NCI-H1417 treated with DMSO at 0.1 percent for 48 hours (cell line): ENCODE data around the gene ABLIM3.
"Not testable (repeated sequence)": the region's sequence is repeated elsewhere in the genome, so short reads cannot be mapped to it uniquely, and the experiment has no call there.

Experiments
- DNase-seq: peaks from one replicate; lab custom pipeline; 2025; lab: John Stamatoyannopoulos, UW

ABLIM3 gene

GRCh38 chr5:149157330-149157729, 16.0 kb downstream of the ABLIM3 start:
- no peak for DNase-seq

GRCh38 chr5:149160291-149160787, 19.0 kb downstream of the ABLIM3 start:
- no peak for DNase-seq

- no peak for DNase-seq
Observed at GRCh38 chr5:149161026-149161687, 19.9 kb downstream of the ABLIM3 start.

GRCh38 chr5:149161850-149162249, 20.6 kb downstream of the ABLIM3 start:
- DNase-seq: no peak

GRCh38 chr5:149162401-149163084, 21.2 kb downstream of the ABLIM3 start:
- DNase-seq: no peak

GRCh38 chr5:149164731-149165130, 23.4 kb downstream of the ABLIM3 start:
- DNase-seq: no peak

GRCh38 chr5:149166128-149166527, 24.8 kb downstream of the ABLIM3 start:
- no peak for DNase-seq

GRCh38 chr5:149166591-149167100, 25.4 kb downstream of the ABLIM3 start:
- DNase-seq: no peak

- no peak for DNase-seq
Observed at GRCh38 chr5:149168276-149168906, 27.1 kb downstream of the ABLIM3 start.

GRCh38 chr5:149170299-149170698, 29.0 kb downstream of the ABLIM3 start:
- DNase-seq: no peak

GRCh38 chr5:149172261-149172660, 31.0 kb downstream of the ABLIM3 start:
- no peak for DNase-seq

- DNase-seq: no peak
Observed at GRCh38 chr5:149172709-149173505, 31.6 kb downstream of the ABLIM3 start.

- no peak for DNase-seq
Observed at GRCh38 chr5:149174847-149175234, 33.5 kb downstream of the ABLIM3 start.

GRCh38 chr5:149175346-149176105, 34.2 kb downstream of the ABLIM3 start:
- no peak for DNase-seq

GRCh38 chr5:149177339-149177843, 36.1 kb downstream of the ABLIM3 start:
- DNase-seq: no peak

GRCh38 chr5:149177911-149178565, 36.7 kb downstream of the ABLIM3 start:
- no peak for DNase-seq

GRCh38 chr5:149181732-149182131, 40.4 kb downstream of the ABLIM3 start:
- no peak for DNase-seq

GRCh38 chr5:149182241-149182640, 40.9 kb downstream of the ABLIM3 start:
- DNase-seq: no peak

GRCh38 chr5:149185067-149185466, 43.8 kb downstream of the ABLIM3 start:
- DNase-seq: no peak

GRCh38 chr5:149186506-149186905, 45.2 kb downstream of the ABLIM3 start:
- DNase-seq: no peak

- not testable (repeated sequence) for DNase-seq
Observed at GRCh38 chr5:149187617-149188016, 46.3 kb downstream of the ABLIM3 start.
